Loucy (cell line): Measurements from ENCODE around the gene HPSE2.

Experiments
- EZH2phosphoT487 ChIP-seq: fragments of 200-600 bp; IDR thresholded peaks from 2 replicates; pipeline ENCODE4 v1.6.1; 2018; ENCODE audit warnings: antibody characterized with exemption, mild to moderate bottlenecking, moderate library complexity, borderline replicate concordance
- TF ChIP-seq, protein P1 (sequence below): fragments of 200-600 bp; sonication (generic); conservative IDR thresholded peaks from 2 replicates; pipeline ENCODE4 v1.5.1; 2014; ENCODE audit warnings: mild to moderate bottlenecking, antibody characterized with exemption, low read length

- TF ChIP-seq, protein P1, sequence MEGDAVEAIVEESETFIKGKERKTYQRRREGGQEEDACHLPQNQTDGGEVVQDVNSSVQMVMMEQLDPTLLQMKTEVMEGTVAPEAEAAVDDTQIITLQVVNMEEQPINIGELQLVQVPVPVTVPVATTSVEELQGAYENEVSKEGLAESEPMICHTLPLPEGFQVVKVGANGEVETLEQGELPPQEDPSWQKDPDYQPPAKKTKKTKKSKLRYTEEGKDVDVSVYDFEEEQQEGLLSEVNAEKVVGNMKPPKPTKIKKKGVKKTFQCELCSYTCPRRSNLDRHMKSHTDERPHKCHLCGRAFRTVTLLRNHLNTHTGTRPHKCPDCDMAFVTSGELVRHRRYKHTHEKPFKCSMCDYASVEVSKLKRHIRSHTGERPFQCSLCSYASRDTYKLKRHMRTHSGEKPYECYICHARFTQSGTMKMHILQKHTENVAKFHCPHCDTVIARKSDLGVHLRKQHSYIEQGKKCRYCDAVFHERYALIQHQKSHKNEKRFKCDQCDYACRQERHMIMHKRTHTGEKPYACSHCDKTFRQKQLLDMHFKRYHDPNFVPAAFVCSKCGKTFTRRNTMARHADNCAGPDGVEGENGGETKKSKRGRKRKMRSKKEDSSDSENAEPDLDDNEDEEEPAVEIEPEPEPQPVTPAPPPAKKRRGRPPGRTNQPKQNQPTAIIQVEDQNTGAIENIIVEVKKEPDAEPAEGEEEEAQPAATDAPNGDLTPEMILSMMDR = no peak
- no peak for TF ChIP-seq EZH2phosphoT487
These were observed 804.6 kb downstream of the HPSE2 start for GRCh38 chr10:98431016-98431415.
